GM12878 (cell line): ENCODE results near the gene CARD10.

ENCODE experiments used
- CTCF ChIP-seq, 3 experiments: IDR thresholded peaks in 2 of 3; conservative IDR thresholded peaks in 1 of 3; 2 replicates each; pipeline ENCODE4 v1.5.1; 2011; ENCODE audit warnings: low read depth in 3 of 3, low read length in 3 of 3, mild to moderate bottlenecking in 3 of 3, control low read depth in 2 of 3, moderate library complexity in 2 of 3, inconsistent platforms in 1 of 3, mixed read lengths in 1 of 3; ENCODE audit not compliant: control insufficient read depth in 2 of 3, insufficient read depth in 1 of 3; ENCODE audit errors: extremely low read depth in 1 of 3
- ELK1 ChIP-seq: IDR thresholded peaks from 2 replicates; pipeline ENCODE4 v1.6.1; 2012; ENCODE audit warnings: low read depth, low read length, improper control_type of control experiment
- EP300 ChIP-seq, 2 experiments: fragments of 150-350 bp in 1 of 2; IDR thresholded peaks; 2 replicates each; pipeline ENCODE4 v1.6.1; 2011 to 2012; ENCODE audit warnings: low read depth in 2 of 2, low read length in 2 of 2, borderline replicate concordance in 1 of 2, improper control_type of control experiment in 1 of 2, inconsistent platforms in 1 of 2; ENCODE audit not compliant: control insufficient read depth in 1 of 2
- EZH2 ChIP-seq: IDR thresholded peaks from 2 replicates; pipeline ENCODE4 v1.6.1; 2012; ENCODE audit warnings: low read depth, mild to moderate bottlenecking, control low read depth, inconsistent platforms, low read length, borderline replicate concordance; ENCODE audit not compliant: control insufficient read depth
- MEF2A ChIP-seq: IDR thresholded peaks from 2 replicates; pipeline ENCODE4 v1.6.1; 2011; ENCODE audit warnings: low read depth, mild to moderate bottlenecking, low read length, moderate library complexity; ENCODE audit not compliant: insufficient read depth
- POLR2A ChIP-seq: IDR thresholded peaks from 2 replicates; pipeline ENCODE4 v1.6.1; 2011; ENCODE audit warnings: low read depth, mild to moderate bottlenecking, low read length
- POLR2AphosphoS5 ChIP-seq: IDR thresholded peaks from 2 replicates; pipeline ENCODE4 v1.6.1; 2011; ENCODE audit warnings: mild to moderate bottlenecking, low read length, inconsistent platforms
- SIN3A ChIP-seq: IDR thresholded peaks from 2 replicates; pipeline ENCODE4 v1.6.1; 2012; ENCODE audit warnings: low read depth, low read length, improper control_type of control experiment
- SREBF2 ChIP-seq: IDR thresholded peaks from 2 replicates; pipeline ENCODE4 v1.6.1; 2012; ENCODE audit warnings: mild to moderate bottlenecking, low read length
- WRNIP1 ChIP-seq: IDR thresholded peaks from 2 replicates; pipeline ENCODE4 v1.6.1; 2011; ENCODE audit warnings: low read depth, low read length, improper control_type of control experiment, borderline replicate concordance
- YY1 ChIP-seq: IDR thresholded peaks from 2 replicates; pipeline ENCODE4 v1.6.1; 2011; ENCODE audit warnings: low read depth, mild to moderate bottlenecking, low read length
- ZZZ3 ChIP-seq: IDR thresholded peaks from 2 replicates; pipeline ENCODE4 v1.6.1; 2011; ENCODE audit warnings: low read depth; ENCODE audit not compliant: control insufficient read depth, insufficient read length
- TF ChIP-seq, protein P1 (sequence below): fragments of 450-650 bp; IDR thresholded peaks from 2 replicates; pipeline ENCODE4 v1.6.1; 2016; ENCODE audit warnings: mild to moderate bottlenecking, moderate library complexity, borderline replicate concordance

DNA sequence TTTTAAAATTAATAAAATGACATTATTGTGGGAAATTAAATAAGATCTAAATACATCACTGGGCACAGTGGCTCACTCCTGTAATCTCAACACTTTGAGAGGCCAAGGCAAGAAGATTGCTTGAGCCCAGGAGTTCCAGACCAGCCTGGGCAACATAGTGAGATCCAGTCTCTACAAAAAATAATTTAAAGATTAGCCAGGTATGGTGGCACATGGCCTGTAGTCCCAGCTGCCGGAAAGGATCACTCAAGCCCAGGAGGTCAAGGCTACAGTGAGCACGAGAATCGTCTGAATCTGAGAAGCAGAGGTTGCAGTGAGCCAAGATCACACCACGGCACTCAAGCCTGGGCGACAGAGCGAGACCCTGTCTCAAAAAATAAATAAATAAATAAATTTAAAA lies 15.9 kb upstream of the CARD10 start:
- TF ChIP-seq, protein P1, sequence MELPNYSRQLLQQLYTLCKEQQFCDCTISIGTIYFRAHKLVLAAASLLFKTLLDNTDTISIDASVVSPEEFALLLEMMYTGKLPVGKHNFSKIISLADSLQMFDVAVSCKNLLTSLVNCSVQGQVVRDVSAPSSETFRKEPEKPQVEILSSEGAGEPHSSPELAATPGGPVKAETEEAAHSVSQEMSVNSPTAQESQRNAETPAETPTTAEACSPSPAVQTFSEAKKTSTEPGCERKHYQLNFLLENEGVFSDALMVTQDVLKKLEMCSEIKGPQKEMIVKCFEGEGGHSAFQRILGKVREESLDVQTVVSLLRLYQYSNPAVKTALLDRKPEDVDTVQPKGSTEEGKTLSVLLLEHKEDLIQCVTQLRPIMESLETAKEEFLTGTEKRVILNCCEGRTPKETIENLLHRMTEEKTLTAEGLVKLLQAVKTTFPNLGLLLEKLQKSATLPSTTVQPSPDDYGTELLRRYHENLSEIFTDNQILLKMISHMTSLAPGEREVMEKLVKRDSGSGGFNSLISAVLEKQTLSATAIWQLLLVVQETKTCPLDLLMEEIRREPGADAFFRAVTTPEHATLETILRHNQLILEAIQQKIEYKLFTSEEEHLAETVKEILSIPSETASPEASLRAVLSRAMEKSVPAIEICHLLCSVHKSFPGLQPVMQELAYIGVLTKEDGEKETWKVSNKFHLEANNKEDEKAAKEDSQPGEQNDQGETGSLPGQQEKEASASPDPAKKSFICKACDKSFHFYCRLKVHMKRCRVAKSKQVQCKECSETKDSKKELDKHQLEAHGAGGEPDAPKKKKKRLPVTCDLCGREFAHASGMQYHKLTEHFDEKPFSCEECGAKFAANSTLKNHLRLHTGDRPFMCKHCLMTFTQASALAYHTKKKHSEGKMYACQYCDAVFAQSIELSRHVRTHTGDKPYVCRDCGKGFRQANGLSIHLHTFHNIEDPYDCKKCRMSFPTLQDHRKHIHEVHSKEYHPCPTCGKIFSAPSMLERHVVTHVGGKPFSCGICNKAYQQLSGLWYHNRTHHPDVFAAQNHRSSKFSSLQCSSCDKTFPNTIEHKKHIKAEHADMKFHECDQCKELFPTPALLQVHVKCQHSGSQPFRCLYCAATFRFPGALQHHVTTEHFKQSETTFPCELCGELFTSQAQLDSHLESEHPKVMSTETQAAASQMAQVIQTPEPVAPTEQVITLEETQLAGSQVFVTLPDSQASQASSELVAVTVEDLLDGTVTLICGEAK, result no peak
- no peak for TF ChIP-seq POLR2A
- TF ChIP-seq WRNIP1, result no peak
- TF ChIP-seq EP300 (IDR thresholded peaks at IDR 0.05; ENCODE audit: borderline replicate concordance in 1 of 2, control insufficient read depth in 1 of 2, low read depth in 2 of 2, low read length in 2 of 2), result no peak
- no peak for TF ChIP-seq SREBF2
- TF ChIP-seq YY1, result no peak
- TF ChIP-seq MEF2A, result no peak
- TF ChIP-seq CTCF (IDR thresholded peaks at IDR 0.05 in 2 of 3, conservative IDR thresholded peaks at IDR 0.05 in 1 of 3; ENCODE audit: control insufficient read depth in 2 of 3, extremely low read depth in 1 of 3, insufficient read depth in 1 of 3, low read depth in 3 of 3, low read length in 3 of 3), result no peak
- no peak for TF ChIP-seq POLR2AphosphoS5
- no peak for TF ChIP-seq EZH2
- TF ChIP-seq SIN3A, result no peak
- no peak for TF ChIP-seq ELK1
- no peak for TF ChIP-seq ZZZ3
